Fibroblast of mammary gland (primary cell): ENCODE results near the gene HEATR9.
A peak's percentile ranks its signal among the peaks of the same experiment; 100 is the strongest.

Experiments used
- DNase-seq: peaks from one replicate; pipeline ENCODE4 v3.0.0-alpha.2; 2010; ENCODE audit warnings: low read depth
- H3K4me3 ChIP-seq: 2 replicates; pipeline ENCODE4 v1.5.1; 2011; ENCODE audit warnings: low read depth, mild to moderate bottlenecking, low read length, moderate library complexity; ENCODE audit not compliant: control insufficient read depth
- CTCF ChIP-seq: conservative IDR thresholded peaks from 2 replicates; pipeline ENCODE4 v1.5.1; 2011; ENCODE audit warnings: low read depth, low read length, inconsistent platforms; ENCODE audit not compliant: control insufficient read depth, insufficient read depth

HEATR9 gene

GRCh38 chr17:35865412-35866340 is 3.0 kb downstream of the HEATR9 start:
- DNase-seq = peak; percentile 75

GRCh38 chr17:35864853-35865252 is 3.8 kb downstream of the HEATR9 start:
- no peak overlapping the region for H3K4me3 ChIP-seq
- DNase-seq = no peak
- no peak for TF ChIP-seq CTCF

More at GRCh38 chr17:35865412-35866340, 3.0 kb downstream of the HEATR9 start:
- no peak for TF ChIP-seq CTCF
- H3K4me3 ChIP-seq = no peak overlapping the region

- DNase-seq = no peak
- TF ChIP-seq CTCF = no peak
- H3K4me3 ChIP-seq = no peak overlapping the region
Measured at GRCh38 chr17:35856603-35857002, 12.1 kb downstream of the HEATR9 start.

- TF ChIP-seq CTCF = no peak
- H3K4me3 ChIP-seq = no peak overlapping the region
- no peak for DNase-seq
Measured at GRCh38 chr17:35855965-35856364, 12.7 kb downstream of the HEATR9 start.

- peak; percentile 74 for DNase-seq
- H3K4me3 ChIP-seq = no peak overlapping the region
- peak; percentile 84 for TF ChIP-seq CTCF
Measured at GRCh38 chr17:35849469-35850348, 19.0 kb downstream of the HEATR9 start.

- TF ChIP-seq CTCF = no peak
- H3K4me3 ChIP-seq = no peak overlapping the region
- DNase-seq = no peak
Measured at GRCh38 chr17:35847633-35848373, 20.9 kb downstream of the HEATR9 start.
